ENCODE data around the gene GALNT18.

GALNT18 gene

DNA sequence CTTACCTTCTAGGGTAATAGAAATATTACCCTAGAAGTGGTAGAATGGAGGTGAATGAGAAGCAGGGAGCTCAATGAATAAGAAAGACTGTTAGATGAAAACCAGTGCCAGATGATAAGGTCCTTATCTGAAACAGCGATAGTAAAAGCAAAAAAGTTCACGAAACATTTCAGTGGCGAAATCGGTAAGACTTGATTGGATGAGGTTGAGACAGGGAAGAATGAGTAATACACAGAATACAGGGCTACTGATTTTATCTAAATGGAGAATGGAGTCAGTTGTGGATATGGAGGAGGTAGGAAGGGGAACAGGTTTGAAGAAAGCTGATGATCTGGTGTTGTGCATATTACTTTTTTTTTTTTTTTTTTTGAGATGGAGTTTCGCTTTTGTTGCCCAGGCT, 96.5 kb downstream of the GALNT18 start:
- DNase-seq: no peak

DNA sequence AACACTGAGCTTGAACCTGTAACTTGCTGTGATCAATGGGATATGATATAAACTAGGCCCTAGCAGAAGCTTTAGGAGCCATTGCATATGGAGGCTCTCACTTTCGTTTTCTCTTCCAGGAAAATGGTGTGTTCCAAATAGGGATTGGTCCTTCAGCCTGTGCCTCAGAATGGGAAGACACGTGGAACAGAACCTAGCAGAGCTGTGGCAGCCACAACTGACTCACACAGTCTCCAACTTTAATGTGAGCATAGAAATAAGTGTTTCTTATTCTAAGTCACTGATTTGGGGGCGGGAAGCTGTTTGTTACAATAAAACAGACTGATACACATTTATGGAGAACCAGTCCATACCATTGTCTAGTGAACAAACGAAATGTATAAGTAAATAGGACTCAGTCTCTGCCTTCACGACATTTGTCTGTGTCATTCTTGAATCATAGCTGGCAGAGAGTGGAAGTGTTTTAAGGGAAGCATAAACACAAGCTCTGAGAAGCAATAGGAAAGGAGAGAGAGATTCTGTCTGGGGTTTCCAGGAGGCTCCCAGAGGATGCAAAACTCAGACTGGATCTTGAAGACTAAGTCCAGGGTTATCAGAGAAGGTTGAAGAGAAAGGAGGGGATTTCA, 97.3 kb downstream of the GALNT18 start:
- no peak for DNase-seq

DNA sequence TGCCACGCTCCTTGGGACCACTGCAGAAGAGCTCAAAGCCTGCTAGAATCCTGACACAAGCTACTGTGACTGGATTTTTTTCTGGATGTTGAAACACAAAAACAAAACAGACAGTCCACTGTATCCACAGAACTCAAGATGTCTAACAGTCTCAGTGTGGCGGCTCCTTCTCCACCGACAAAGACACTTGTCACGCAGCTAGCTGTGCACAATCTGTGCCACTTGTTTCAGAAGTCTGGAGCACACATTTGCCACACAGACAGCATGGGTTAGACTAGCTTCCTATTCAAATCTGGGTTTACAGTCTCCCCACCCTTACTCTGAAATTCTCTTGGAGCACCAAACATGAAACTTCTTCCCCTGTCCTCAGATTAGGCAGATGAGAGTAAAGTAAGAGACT, 99.2 kb downstream of the GALNT18 start:
- peak; percentile 10 for DNase-seq

DNA sequence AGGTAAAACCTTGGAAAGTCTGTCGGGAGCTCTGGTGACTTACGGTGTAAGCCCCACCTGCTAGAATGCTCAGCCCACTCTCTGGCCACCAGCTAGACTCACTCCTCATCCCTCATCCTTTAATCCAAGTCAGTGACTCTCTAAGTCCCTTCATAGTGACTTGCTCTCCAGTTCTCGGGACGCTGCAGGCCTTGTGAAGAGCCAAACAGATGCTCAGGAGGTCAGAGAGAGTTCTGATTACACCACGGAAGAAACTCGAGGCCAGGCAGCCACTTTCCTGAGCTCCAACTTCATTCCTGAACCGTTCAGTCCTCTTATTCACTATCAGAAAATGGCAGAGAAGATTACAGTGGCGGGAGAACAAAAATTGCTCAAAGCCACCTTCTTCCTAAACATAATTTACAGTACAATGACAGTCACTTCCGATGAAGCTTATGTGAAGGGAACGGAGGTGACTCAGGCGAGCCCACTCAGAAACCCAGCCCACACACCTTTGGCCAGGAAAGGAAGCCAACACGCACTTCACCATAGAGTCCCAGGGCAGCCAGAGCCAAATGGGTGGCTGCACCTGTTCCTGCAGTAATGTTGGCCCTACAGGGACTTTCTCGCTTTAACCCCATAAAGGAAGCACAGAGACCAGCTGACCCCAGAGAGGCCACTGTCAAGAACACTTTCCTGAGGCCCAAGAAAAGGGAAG, 100.4 kb downstream of the GALNT18 start:
- peak; percentile 30 for DNase-seq

DNA sequence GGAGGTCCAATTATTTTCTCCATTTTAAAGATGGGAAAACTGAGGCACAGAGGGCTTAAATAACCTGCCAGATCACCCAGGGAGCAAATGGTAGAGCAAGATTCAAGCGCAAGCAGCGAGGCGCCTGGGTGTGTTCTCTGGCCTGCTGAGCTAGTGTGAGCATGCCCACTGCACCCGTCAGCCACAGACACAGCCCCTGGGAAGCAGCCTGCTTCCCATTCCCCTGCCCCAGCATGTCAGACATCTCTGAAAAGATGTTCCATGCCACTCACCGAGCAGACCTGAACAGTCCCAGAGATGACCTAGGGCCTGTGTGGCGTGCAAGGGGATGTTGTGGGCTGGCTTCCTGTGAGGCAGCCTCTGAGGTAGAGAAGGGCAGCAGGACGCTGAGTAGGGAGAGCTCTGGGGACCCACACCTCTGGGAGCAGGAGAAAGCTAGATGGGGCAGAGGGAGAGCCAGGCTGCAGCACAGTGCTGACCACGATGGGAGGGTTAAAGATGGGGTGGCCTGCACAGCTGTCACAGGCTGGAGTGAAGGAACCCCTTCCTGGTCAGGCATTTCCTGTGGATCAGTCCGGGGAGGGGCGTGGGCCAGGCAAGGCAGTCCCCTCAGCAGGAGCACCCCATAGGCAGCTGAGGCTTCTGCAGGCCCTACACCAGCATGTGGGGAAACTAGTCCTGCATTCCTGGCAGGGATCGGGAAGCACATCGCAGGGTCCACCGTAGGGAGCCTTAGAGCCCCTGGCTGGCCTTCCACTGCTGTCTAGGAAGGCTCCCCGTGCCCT, 101.4 kb downstream of the GALNT18 start:
- DNase-seq: peak; percentile 27

DNA sequence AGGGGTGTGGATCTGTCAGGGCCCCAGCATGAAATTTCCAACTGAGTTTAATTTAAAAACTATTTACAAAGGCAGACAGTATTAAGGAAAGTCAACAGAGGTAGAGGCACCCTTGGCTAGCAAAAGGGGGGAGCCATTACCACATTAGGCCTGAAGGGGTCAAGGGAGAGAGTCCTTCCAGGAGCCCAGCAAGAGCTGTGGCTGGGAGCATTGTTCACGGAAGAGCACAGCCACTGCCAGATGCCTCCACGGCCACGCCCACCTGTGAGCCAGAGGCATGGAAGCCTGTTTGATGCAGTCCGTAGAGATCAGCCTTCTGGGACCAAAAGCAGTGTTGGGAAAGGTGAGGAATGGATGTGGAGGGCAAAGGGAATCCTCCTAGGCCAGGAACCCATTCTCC, 102.6 kb downstream of the GALNT18 start:
- DNase-seq: peak; percentile 22

DNA sequence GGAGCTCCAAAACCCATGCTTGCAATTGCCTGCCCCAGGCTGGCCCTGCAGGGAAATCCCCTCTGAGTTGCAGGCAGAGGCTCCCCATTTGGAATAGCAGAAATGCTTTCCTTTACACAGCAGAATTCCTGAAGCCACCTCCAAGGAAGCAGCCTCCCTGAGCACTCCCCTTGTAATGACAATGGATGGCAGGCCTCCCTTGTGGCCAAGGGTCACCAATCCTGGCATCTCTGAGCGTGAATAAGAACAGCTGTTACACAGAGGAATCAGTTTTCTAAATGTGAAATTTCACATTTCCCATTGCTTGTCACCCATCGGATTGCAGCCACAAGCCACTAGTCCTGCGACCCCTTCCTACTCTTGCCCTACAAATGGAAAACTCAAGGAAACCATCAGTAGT, 107.6 kb downstream of the GALNT18 start:
- no peak for DNase-seq

DNA sequence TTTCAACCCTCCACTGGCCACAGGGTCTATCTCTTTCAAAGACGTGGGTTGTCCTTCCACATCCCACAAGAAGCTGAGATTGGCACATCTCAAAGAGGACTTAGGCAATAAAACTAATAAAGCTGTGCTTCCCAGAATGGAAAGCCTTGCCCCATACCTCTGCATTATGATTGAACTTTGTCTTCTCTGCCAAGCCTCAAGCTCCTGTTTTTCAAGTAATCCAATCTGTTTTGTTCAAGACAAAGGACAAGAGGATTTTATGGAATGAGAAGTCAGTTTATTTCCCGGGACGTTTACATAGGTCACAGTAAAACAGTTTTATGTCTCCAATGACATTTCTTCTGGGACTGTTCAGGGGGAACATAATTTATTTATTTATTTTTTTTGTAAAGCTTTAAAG, 108.4 kb downstream of the GALNT18 start:
- no peak for DNase-seq

DNA sequence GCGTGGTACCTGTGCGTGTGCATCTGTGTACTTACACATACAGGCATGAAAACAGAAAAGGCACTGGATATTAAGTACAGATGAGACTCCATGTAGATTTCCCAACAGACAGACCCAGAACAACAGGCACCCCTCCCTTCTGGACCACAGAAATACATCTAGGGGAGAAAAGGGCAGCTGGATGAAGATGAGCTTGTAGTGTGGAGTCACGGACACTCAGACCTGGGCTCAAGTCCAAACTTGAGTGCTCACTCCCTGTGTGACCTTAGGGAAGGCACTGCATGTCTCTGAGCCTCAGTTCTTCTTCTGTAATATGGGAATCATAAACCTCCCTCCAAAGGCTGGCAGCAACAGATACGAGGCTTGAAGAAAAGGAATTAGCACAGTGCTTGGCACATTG, 108.9 kb downstream of the GALNT18 start:
- DNase-seq: no peak

DNA sequence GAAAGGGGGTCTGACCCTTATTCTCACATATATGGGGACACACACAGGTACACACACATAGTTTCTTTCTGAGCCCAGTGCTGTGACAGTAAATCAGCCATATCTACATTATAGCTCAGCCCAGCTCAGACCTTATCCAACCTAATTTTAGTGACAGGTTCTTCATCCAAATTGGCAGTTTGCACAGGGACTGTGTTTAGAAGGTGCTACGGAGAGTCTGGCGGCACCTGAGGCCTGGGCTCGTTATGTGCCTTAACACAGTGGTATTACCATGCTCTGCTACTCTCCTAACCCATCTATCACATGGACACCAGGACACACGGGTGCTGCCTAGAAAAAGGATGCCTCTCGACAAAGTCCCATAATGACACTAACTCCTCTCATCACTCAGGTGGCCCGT, 109.3 kb downstream of the GALNT18 start:
- no peak for DNase-seq

DNA sequence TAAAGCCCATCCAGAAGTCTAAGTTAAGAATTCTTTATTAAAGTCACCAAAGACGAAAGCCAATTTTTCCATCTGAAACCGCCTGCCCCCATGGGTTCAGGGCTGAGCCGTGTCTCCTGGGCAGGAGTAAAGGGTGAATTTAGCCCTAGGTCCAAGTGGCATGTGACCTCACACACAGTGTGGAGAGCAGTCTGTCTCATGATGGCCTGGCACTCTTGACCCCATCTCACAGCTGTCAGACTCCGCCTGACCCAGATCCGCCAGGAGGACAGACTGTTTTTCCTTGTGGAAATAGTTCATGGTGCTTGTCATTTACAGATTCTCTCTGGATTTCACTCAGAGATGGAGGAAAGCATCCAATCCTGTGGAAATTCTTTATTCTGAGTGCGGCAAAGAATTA, 109.7 kb downstream of the GALNT18 start:
- DNase-seq: no peak

DNA sequence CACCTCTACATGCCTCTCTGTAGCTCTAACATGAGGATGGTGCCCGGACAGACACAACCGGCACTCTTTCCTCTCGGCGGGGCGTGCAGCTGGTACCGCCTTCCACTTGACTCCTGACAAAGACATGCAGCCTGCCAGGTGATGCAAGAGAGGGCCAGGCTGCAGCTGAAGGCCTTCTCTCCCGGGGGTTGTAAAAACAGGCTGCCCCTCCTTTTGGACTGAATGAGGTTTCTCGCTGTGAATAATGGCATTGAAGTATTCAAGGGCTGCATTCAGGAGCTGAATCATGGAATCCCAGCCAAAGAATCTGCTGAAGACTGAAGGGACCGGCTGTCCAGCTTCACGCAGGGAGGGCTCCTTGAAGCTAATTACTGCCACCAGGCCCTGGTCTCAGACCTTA, 110.9 kb downstream of the GALNT18 start:
- DNase-seq: peak; percentile 56

DNA sequence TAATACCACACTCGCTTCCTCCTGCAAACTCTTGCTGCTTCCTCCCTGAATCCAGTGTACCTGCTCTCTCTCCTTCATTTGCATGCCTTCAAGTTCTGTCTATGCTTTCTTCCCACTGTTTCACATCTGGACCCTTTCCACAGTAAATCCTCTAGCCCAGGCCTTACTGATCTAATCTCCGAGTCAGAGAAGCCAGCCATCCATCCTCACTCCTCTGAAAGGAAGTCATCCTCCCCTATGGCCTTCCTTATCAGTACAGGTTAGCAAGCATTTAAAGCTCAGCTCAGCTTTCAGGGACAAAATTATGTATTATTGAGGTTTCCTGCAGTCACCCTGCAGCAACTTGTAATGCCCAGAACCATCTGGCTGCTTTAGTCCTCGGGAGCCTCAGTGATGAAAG, 116.1 kb downstream of the GALNT18 start:
- no peak for DNase-seq

DNA sequence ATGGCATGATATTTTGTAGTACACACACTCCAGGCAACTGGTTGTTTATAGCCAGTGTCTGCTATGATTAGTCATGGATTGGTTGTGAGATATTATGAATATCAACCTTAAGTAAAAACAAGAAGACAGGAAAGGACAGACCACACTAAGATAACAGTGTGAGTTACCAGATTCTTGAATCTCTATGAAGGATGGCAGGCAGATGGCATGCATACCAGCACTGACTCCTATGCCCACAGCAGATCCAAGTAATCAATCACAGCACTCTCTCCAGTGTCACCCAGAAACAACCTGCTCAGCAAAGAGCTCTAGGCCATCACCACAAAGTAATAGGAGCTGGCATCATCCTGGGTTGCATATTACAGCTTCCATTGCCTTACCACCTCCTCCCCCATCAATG, 116.6 kb downstream of the GALNT18 start:
- no peak for DNase-seq

DNA sequence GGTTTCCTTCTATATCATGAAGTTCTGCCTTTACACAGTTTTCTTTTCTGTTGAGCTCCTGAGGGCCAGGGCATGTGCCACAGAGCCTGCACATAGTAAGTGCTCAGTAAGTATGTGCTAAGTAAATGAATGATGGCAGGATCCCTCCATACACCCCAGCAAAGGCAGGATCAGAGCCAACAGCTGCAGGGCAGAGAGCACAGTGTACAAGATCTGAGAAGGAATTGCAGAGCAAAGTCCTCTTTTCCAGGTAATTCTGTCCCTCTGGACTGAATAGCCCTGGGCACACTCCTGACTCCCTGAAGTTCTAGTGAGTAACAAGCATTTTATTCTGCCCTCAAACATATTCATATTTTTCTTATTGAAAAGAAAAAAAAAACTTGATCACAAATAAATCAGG, 117.7 kb downstream of the GALNT18 start:
- no peak for DNase-seq

DNA sequence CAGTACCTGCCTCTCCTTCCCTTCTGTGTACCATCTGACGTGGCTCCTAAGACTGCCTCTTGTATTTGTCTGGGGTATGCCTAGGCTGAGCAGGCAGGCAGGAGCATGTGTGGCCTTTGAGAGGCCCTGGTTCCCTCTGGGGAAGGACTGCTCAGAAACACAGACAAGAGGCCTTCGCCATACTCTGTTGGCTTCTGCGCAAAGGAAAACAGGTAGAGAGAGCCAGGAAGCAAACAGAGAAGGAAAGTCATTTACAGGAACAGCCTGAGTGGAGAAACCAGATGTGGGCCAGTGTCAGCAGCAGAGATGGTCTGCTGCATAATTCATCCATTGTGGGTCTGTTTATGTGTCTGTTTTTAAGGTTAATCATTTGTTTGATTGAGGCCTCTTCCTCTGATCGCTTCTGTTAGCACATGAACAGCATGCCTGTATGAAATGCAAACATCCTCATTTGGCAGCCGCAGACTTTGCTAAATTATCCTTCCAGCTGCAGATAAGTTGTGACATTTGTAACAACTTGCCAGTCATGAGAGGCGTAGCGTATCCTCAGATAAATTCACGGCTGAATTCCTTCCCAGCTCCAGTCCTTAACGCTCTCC, 119.4 kb downstream of the GALNT18 start:
- peak; percentile 76 for DNase-seq

DNA sequence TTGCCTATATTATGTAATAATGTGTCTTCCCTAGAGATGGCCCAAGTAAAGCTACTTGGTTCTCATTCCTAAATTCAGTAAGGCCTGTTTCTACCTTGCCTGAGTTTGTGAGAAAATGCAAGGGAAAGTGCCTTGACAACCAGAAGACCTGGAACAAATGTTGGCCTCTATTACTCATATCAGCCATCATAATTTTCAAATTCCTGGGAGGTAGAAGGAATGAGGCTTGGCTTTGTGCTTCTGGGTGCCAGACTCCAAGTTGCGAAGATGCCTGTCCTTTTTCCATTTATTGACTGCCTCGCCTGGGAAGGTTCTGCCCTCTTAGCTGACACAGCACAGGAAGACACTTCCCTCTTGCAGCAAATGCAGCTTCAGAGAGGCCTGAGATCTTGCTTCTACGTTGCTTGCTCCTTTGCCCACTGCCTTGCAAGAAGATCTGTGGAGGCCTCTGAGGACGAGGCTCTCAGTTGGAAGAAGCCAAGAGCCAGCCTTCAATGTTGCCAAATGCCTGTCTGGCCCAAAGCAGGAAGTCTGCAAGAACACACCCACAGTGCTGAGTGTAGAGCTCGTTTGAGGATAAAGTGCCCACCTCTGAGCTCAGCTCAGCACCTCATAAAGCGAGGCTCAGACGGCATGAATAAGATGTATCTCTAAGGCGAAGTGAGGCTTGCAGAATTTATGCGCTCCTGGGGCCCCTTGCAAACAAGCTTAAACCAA, 120.1 kb downstream of the GALNT18 start:
- DNase-seq: no peak

DNA sequence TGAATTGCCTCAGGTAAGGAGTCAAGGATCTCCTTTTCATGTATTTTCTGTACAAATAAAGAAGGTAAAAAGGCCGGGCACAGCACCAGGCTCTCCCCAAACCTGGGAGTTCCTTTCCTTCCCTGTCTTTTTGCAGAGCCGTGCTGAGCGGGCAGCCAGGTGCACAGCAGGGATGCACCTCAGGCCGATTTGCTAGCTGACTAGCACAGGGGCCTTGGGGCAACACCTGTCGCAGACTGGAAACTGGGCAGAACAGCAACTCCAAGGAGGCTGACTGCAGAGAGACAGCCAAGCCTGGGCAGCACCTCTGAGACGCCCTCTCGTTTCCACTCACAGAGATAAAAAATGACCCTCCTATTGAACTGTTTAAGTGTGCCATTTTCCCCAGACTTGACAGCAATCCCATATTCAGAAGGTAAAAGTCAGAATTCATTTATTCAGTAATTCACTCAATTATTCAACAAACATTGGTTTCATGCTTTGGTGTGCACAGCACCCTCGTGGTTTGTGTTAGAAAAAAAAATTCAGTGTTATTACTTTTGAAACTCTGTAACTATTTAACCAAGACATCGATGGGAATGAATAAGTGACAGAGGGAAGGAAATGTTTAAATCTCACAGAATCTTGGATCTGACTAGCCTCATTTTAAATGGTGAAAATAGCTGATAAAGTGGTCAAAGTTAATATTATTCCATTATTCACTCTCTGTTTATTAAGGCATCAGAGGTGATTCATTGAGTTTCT, 120.9 kb downstream of the GALNT18 start:
- no peak for DNase-seq

DNA sequence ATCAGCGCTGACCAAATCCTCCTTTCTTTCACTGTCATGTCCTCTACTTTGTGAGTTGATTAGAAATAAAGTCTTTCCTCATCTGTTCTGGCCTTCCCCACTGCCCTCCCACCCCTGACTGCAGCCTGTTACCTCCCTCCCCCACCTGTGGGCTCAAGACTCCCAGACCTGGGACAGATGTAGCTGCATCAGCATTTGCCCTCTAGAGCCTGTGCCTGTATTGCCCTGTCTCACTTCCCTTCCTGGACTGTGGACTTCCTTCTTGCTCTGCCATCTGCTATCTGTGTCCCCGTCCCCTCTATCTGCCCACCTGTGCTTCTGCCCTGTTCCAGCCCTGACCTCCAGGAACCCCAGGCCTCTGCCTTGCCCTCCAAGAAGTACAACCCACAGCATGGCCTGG, 122.5 kb downstream of the GALNT18 start:
- DNase-seq: no peak

DNA sequence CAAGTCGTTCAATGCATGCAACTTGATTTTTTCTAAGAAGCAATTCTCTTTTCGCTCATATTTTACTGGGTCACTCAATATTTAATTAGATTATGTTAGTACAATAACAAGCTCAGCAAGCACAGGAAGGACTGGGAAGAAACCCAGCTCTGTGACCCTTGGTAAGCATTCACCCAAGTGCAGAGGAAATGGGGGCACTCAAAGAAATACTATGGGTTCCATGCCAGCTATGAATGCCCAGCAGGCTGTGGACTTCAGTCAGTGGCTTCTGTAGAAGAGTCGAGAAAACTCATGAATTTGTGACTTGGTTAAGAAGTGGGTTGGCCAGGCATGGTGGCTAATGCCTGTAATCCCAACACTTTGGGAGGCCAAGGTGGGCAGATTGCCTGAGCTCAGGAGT, 123.6 kb downstream of the GALNT18 start:
- no peak for DNase-seq

DNA sequence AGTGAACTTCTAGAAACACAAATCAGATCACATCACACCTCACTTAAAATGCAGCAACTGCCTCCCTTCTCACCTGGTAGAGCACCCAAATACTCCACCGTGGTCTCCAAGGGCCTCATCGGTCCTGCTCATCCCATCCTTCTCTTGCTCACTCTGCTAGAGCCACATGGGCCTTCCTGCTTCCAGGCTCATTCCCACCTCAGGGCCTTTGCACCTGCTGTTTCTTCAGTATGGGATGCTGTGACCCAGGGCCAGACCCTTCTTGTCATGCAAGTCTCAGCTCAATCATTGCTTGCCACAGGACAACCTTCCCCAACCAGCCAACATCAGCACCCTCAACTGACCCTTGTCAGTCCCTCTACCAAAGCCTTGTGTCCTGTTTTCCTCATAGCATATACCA, 124.9 kb downstream of the GALNT18 start:
- no peak for DNase-seq

DNA sequence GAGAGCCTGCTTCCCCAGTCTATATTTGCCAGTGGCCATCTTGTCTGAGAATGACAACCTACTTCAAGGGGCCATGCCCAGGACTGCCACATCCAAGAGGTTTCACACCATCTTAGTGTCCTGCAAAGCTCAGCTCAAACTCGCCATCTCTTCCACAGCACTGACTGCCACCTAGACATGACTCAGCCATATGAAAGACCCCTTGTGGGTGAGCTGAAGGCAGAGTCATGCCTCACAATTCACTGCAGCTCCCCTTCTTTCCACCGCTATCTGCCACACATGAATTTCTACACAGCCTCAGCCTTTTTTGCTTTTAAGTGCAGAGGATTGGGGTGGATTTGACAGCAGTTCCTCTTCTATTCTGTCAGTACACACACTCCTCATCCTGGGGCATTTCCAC, 127.5 kb downstream of the GALNT18 start:
- DNase-seq: no peak
